PC-3 (cell line): ENCODE measurements around the gene SFXN2. TPM values are rescaled to one million over a fixed set of nuclear protein-coding genes. Genes with fewer than 3 reads are reported as not detected.

ENCODE experiments used
- ATAC-seq: fragments of 200-7000 bp; cut with Tn5 transposase; 2 replicates; pipeline ENCODE4 v1.9.1; 2020; ENCODE audit warnings: mild to moderate bottlenecking, moderate library complexity
- BruUV-seq: library from RNA; stranded (reverse); fragments of 400-500 nt; replicated peaks from 2 replicates; lab custom pipeline; 2021; lab: Mats Ljungman, UMichigan
- CTCF ChIA-PET: fragments of 300-600 bp; sonication (Branson Sonifier 250); formaldehyde crosslinking; loops from one replicate; lab custom pipeline; 2022; ENCODE audit warnings: antibody characterized with exemption; lab: Charles Lee
- POLR2A ChIA-PET: fragments of 300-600 bp; sonication (Branson Sonifier 250); formaldehyde crosslinking; loops from one replicate; lab custom pipeline; 2022; ENCODE audit warnings: antibody characterized with exemption; ENCODE audit not compliant: unreplicated experiment; lab: Charles Lee
- DNase-seq: peaks from one replicate; pipeline ENCODE4 v3.0.0-alpha.2; 2015
- H2AFZ ChIP-seq: fragments of 300-600 bp; sonication (generic); 2 replicates; pipeline ENCODE4 v1.6.0; 2016; ENCODE audit warnings: antibody characterized with exemption, low read length
- H3F3A ChIP-seq: fragments of 300-600 bp; sonication (generic); one replicate; pipeline ENCODE4 v1.6.0; 2017; ENCODE audit warnings: antibody characterized with exemption, low read length, control low read depth, mild to moderate bottlenecking; ENCODE audit not compliant: unreplicated experiment
- H3K27ac ChIP-seq: fragments of 300-600 bp; sonication (generic); 2 replicates; pipeline ENCODE4 v1.5.1; 2016; ENCODE audit warnings: mild to moderate bottlenecking, low read length
- H3K27me3 ChIP-seq: fragments of 300-600 bp; sonication (generic); 2 replicates; pipeline ENCODE4 v1.6.1; 2016; ENCODE audit warnings: low read length, mixed read lengths
- H3K36me3 ChIP-seq: fragments of 300-600 bp; sonication (generic); 2 replicates; pipeline ENCODE4 v1.6.1; 2016; ENCODE audit warnings: low read depth, mixed run types, low read length, mixed read lengths
- H3K4me1 ChIP-seq: fragments of 300-600 bp; sonication (generic); 2 replicates; pipeline ENCODE4 v1.5.1; 2016; ENCODE audit warnings: low read length; ENCODE audit not compliant: insufficient read depth
- H3K4me2 ChIP-seq: fragments of 300-600 bp; sonication (generic); 2 replicates; pipeline ENCODE4 v1.6.0; 2016; ENCODE audit warnings: low read length
- H3K4me3 ChIP-seq: fragments of 300-600 bp; sonication (generic); 2 replicates; pipeline ENCODE4 v1.5.1; 2016; ENCODE audit warnings: mild to moderate bottlenecking, low read length, mixed read lengths
- H3K79me2 ChIP-seq: fragments of 300-600 bp; sonication (generic); 2 replicates; pipeline ENCODE4 v1.6.1; 2017; ENCODE audit warnings: low read length, mixed read lengths
- H3K9ac ChIP-seq: fragments of 300-600 bp; sonication (generic); 2 replicates; pipeline ENCODE4 v1.6.0; 2016; ENCODE audit warnings: mild to moderate bottlenecking, low read length
- H3K9me2 ChIP-seq: fragments of 300-600 bp; sonication (generic); replicated peaks from 2 replicates; pipeline ENCODE4 v1.6.1; 2016; ENCODE audit warnings: mixed run types, low read length, mixed read lengths
- H3K9me3 ChIP-seq: fragments of 300-600 bp; sonication (generic); 2 replicates; pipeline ENCODE4 v1.6.1; 2016; ENCODE audit warnings: low read length, mixed read lengths
- H4K20me1 ChIP-seq: fragments of 300-600 bp; sonication (generic); 2 replicates; pipeline ENCODE4 v1.6.1; 2016; ENCODE audit warnings: low read length, mixed read lengths
- EZH2 ChIP-seq: fragments of 300-600 bp; sonication (generic); IDR thresholded peaks from one replicate; pipeline ENCODE4 v1.6.1; 2017; ENCODE audit warnings: antibody characterized with exemption, mild to moderate bottlenecking, low read length; ENCODE audit not compliant: unreplicated experiment
- EZH2phosphoT487 ChIP-seq: fragments of 300-600 bp; sonication (generic); IDR thresholded peaks from 2 replicates; pipeline ENCODE4 v1.6.1; 2018; ENCODE audit warnings: mild to moderate bottlenecking, antibody characterized with exemption, low read length, borderline replicate concordance
- intact Hi-C: fragments of 100-400 bp; cut with micrococcal nuclease; formaldehyde crosslinking; loops from 2 replicates; pipeline ENCODE4 v1.9.0; 2023
- total RNA-seq: library from RNA; depleted of rRNA; stranded (reverse); fragments of >200 nt; gene quantifications from 2 replicates; pipeline ENCODE4 v1.2.3, GENCODE V29; 2014
- TF ChIP-seq, protein P1 (sequence below): fragments of 300-600 bp; sonication (generic); conservative IDR thresholded peaks from 2 replicates; pipeline ENCODE4 v1.5.1; 2017; ENCODE audit warnings: antibody characterized with exemption, low read depth, mild to moderate bottlenecking, low read length

SFXN2 gene
- total RNA-seq, 1 experiment from 2014 or later, result 10.3 TPM

GRCh38 chr10:102696736-102697135 lies 17.7 kb upstream of the SFXN2 start:
- Histone ChIP-seq H3K4me3 (no peak overlapping the region), H3K9ac (no peak overlapping the region), H2AFZ (no peak overlapping the region), H3K4me1 (no peaks in the 10 kb centered on the region), H3K27ac (no peak overlapping the region), H3K27me3 (no peaks in the 10 kb centered on the region), H3K36me3 (no peaks in the 10 kb centered on the region), H3K9me2 (no peaks in the 10 kb centered on the region), H3F3A (no peaks in the 10 kb centered on the region), H4K20me1 (no peaks in the 10 kb centered on the region), H3K9me3 (no peaks in the 10 kb centered on the region), H3K79me2 (no peaks in the 10 kb centered on the region), H3K4me2 (no peak overlapping the region)
- no peak for DNase-seq
- CTCF ChIA-PET, result no interaction called here
- POLR2A ChIA-PET, result interaction anchor here (0.6 kb wide), 1 partner anchor 51 kb away, joined by 4 read pairs; no protein-coding TSS in a partner anchor
- intact Hi-C loops, result no loop called here
- TF ChIP-seq, protein P1, sequence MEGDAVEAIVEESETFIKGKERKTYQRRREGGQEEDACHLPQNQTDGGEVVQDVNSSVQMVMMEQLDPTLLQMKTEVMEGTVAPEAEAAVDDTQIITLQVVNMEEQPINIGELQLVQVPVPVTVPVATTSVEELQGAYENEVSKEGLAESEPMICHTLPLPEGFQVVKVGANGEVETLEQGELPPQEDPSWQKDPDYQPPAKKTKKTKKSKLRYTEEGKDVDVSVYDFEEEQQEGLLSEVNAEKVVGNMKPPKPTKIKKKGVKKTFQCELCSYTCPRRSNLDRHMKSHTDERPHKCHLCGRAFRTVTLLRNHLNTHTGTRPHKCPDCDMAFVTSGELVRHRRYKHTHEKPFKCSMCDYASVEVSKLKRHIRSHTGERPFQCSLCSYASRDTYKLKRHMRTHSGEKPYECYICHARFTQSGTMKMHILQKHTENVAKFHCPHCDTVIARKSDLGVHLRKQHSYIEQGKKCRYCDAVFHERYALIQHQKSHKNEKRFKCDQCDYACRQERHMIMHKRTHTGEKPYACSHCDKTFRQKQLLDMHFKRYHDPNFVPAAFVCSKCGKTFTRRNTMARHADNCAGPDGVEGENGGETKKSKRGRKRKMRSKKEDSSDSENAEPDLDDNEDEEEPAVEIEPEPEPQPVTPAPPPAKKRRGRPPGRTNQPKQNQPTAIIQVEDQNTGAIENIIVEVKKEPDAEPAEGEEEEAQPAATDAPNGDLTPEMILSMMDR, result no peak
- TF ChIP-seq EZH2 (no peak), EZH2phosphoT487 (no peak)
- ATAC-seq, result no peak
- BruUV-seq, result no TSS peak

DNA sequence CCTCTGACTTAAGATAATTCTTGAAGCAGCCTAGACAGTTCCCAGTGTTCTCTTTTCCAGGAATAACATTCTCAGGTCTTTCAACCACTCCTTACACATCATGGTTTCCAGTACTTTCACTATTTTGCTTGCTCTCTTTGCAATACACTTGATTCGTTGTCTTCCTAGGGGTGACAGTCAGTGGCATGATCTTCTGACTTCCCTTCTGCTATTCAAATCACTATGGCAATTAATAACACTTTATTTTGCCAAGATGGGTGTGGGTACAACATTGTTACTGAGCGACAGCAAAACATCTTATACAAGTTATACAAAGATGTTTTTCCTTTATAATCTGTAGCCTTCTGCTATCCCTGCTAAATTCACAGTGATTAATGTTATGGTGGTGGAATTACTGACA lies 15.5 kb upstream of the SFXN2 start:
- Histone ChIP-seq H3K27me3 (no peaks in the 10 kb centered on the region), H3K4me2 (no peak overlapping the region), H3K9me2 (no peaks in the 10 kb centered on the region), H3K36me3 (no peaks in the 10 kb centered on the region), H4K20me1 (no peaks in the 10 kb centered on the region), H3K27ac (no peak overlapping the region), H3K79me2 (no peaks in the 10 kb centered on the region), H3K4me3 (no peak overlapping the region), H3F3A (no peaks in the 10 kb centered on the region), H3K9ac (no peak overlapping the region), H3K9me3 (no peaks in the 10 kb centered on the region), H3K4me1 (no peaks in the 10 kb centered on the region), H2AFZ (no peak overlapping the region)
- intact Hi-C loops, result no loop called here
- BruUV-seq, result no TSS peak
- no peak for TF ChIP-seq EZH2
- TF ChIP-seq, protein P1, result no peak
- TF ChIP-seq EZH2phosphoT487, result no peak
- ATAC-seq (no peak), DNase-seq (no peak)
- POLR2A ChIA-PET, result no interaction called here
- CTCF ChIA-PET, result no interaction called here

- intact Hi-C loops, result no loop called here
- H3K4me1 ChIP-seq, result no peaks in the 10 kb centered on the region; the same call in 1 of the 2 replicates
- no peaks in the 10 kb centered on the region for H3K9me3 ChIP-seq
- TF ChIP-seq, protein P1, result no peak
- TF ChIP-seq EZH2phosphoT487, result no peak
- TF ChIP-seq EZH2, result no peak
- POLR2A ChIA-PET, result no interaction called here
- H3K36me3 ChIP-seq, result no peaks in the 10 kb centered on the region
- H2AFZ ChIP-seq, result no peak overlapping the region
- H3K4me2 ChIP-seq, result no peak overlapping the region
- no peaks in the 10 kb centered on the region for H3K27me3 ChIP-seq
- BruUV-seq, result no TSS peak
- no peak overlapping the region for H3K9ac ChIP-seq
- no peak for ATAC-seq
- no peaks in the 10 kb centered on the region for H4K20me1 ChIP-seq
- H3K4me3 ChIP-seq, result no peak overlapping the region
- H3K27ac ChIP-seq, result no peak overlapping the region
- H3K9me2 ChIP-seq, result no peaks in the 10 kb centered on the region
- H3F3A ChIP-seq, result no peaks in the 10 kb centered on the region
- CTCF ChIA-PET, result interaction anchor here (0.6 to 0.7 kb wide), 2 partner anchors 15 to 58 kb away, joined by 3 read pairs; no protein-coding TSS in a partner anchor
- H3K79me2 ChIP-seq, result no peaks in the 10 kb centered on the region
- DNase-seq, result no peak
Observed at GRCh38 chr10:102701272-102701671, 13.2 kb upstream of the SFXN2 start.
